ENCODE results near the gene ASTN1.

ASTN1 gene

GRCh38 chr1:176816232-176816631 lies 348.3 kb downstream of the ASTN1 start:
- DNase-seq: no peak

GRCh38 chr1:176815621-176816020 lies 348.9 kb downstream of the ASTN1 start:
- DNase-seq: no peak

GRCh38 chr1:176811511-176812288 lies 352.8 kb downstream of the ASTN1 start:
- DNase-seq: no peak

- DNase-seq: no peak
These were observed 355.2 kb downstream of the ASTN1 start for GRCh38 chr1:176809292-176809691.

Measured in activated effector memory CD4-positive, alpha-beta T cell treated with anti-CD3 and anti-CD28 coated beads, Interleukin-2, amount 50 U/mL, for 16 hours (primary cell).